Activated naive CD4-positive, alpha-beta T cell treated with anti-CD3 and anti-CD28 coated beads for 36 hours (primary cell): ENCODE data around the gene SP140L. TPM values are rescaled to one million over a fixed set of nuclear protein-coding genes. Genes with fewer than 3 reads are reported as not detected.
A peak's percentile ranks its signal among the peaks of the same experiment; 100 is the strongest.
"Not testable (repeated sequence)": the region's sequence is repeated elsewhere in the genome, so short reads cannot be mapped to it uniquely, and the experiment has no call there.

Experiments
- CTCF ChIA-PET: fragments of 350-600 bp; sonication (Branson Sonifier 250); formaldehyde crosslinking; loops from one replicate; lab custom pipeline; 2021; ENCODE audit warnings: antibody characterized with exemption; lab: Charles Lee
- DNase-seq: peaks from one replicate; pipeline ENCODE4 v3.0.0-alpha.2; 2020
- H3K27ac Mint-ChIP-seq: one replicate; pipeline ENCODE4 v1.8.0; 2021; ENCODE audit warnings: mild to moderate bottlenecking, mixed read lengths
- H3K27me3 Mint-ChIP-seq: one replicate; pipeline ENCODE4 v1.8.0; 2021; ENCODE audit warnings: low read depth, mixed read lengths
- H3K36me3 Mint-ChIP-seq: one replicate; pipeline ENCODE4 v1.8.0; 2021; ENCODE audit warnings: low read depth, mixed read lengths
- H3K4me1 Mint-ChIP-seq: one replicate; pipeline ENCODE4 v1.8.0; 2021; ENCODE audit warnings: low read depth, mixed read lengths
- H3K4me3 Mint-ChIP-seq: one replicate; pipeline ENCODE4 v1.8.0; 2021; ENCODE audit warnings: mild to moderate bottlenecking, moderate library complexity, mixed read lengths
- H3K9me3 Mint-ChIP-seq: one replicate; pipeline ENCODE4 v1.8.0; 2021; ENCODE audit warnings: mixed read lengths
- intact Hi-C: fragments of 100-400 bp; cut with micrococcal nuclease; formaldehyde crosslinking; loops from one replicate; pipeline ENCODE4 v1.15.1; 2023
- total RNA-seq, 2 experiments: library from RNA; stranded (reverse); gene quantifications; one replicate each; pipeline ENCODE4 v1.2.3, GENCODE V29; 2021

Gene SP140L
- 10 to 100 TPM; 41.8 to 44.7 TPM for total RNA-seq

- intact Hi-C loops: loop anchor here (1.0 to 5.0 kb wide), 8 partner anchors 7 to 471 kb away; partner anchors contain the start of genes CAB39, FBXO36, SP100 and SP140
- no peaks in the 10 kb centered on the region for H3K27me3 Mint-ChIP-seq
- H3K36me3 Mint-ChIP-seq: peaks cover 23% of the 10 kb centered on the region
- H3K27ac Mint-ChIP-seq: peak within 1 kb of the TSS; percentile 99
- DNase-seq: peak; percentile 88
- no peaks in the 10 kb centered on the region for H3K9me3 Mint-ChIP-seq
- peak within 1 kb of the TSS; percentile 96 for H3K4me3 Mint-ChIP-seq
- H3K4me1 Mint-ChIP-seq: peaks cover 60% of the 10 kb centered on the region
- CTCF ChIA-PET: no interaction called here
Measured at GRCh38 chr2:230326453-230327417, at the start of gene SP140L. TSS of gene SP140L (plus strand) at chr2:230327193. CDS start at chr2:230327270, 77 bp downstream.

- intact Hi-C loops: no loop called here
- H3K36me3 Mint-ChIP-seq: peaks cover 10% of the 10 kb centered on the region
- CTCF ChIA-PET: no interaction called here
- H3K4me1 Mint-ChIP-seq: peaks cover 3% of the 10 kb centered on the region
- H3K9me3 Mint-ChIP-seq: no peaks in the 10 kb centered on the region
- H3K4me3 Mint-ChIP-seq: no peak overlapping the region
- DNase-seq: no peak
- no peak overlapping the region for H3K27ac Mint-ChIP-seq
- no peaks in the 10 kb centered on the region for H3K27me3 Mint-ChIP-seq
Measured at GRCh38 chr2:230282936-230283335, 44.1 kb upstream of the SP140L start.

DNA sequence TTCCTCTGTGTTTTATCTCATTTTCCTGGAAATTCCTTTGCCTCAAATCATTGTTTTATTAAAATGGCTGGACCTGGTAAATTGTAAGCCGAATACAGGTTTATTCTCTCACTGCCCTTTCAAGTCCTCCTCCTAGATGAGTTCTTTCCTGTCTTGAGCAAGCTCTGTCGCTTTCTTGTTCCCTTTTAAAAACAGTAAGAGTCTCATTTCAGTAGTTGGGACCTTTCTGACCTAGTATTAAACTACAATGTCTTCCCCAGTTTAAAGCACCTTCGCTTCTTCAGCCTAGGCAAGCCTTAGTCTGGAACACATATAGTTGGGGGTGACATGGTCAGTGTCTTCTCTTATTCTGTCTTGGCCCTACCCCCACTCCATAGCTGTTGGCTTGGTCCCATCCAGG is 40.9 kb upstream of the SP140L start:
- DNase-seq: no peak
- intact Hi-C loops: no loop called here
- H3K9me3 Mint-ChIP-seq: peaks cover 2% of the 10 kb centered on the region
- H3K27me3 Mint-ChIP-seq: no peaks in the 10 kb centered on the region
- H3K27ac Mint-ChIP-seq: no peak overlapping the region
- CTCF ChIA-PET: no interaction called here
- peaks cover 7% of the 10 kb centered on the region for H3K4me1 Mint-ChIP-seq
- H3K4me3 Mint-ChIP-seq: no peak overlapping the region
- H3K36me3 Mint-ChIP-seq: peaks cover 39% of the 10 kb centered on the region

DNA sequence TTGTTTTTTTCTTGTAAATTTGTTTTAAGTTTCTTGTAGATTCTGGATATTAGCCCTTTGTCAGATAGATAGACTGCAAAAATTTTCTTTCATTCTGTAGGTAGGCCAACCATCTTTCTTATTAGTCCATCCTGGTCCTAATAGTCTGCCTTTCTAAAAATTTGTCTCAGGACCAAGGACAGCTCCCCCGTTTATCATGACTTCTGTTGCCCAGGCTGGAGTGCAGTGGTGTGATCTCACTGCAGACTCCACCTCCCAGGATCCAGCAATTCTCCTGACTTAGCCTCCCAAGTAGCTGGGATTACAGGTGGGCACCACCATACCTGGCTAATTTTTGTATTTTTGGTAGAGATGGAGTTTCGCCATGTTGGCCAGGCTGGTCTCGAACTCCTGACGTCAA is 37.7 kb upstream of the SP140L start:
- H3K9me3 Mint-ChIP-seq, H3K27me3 Mint-ChIP-seq, H3K4me3 Mint-ChIP-seq, H3K4me1 Mint-ChIP-seq, H3K27ac Mint-ChIP-seq, intact Hi-C loops: not testable (repeated sequence)
- CTCF ChIA-PET: interaction anchor here (0.5 kb wide), 1 partner anchor 39 kb away, joined by 3 read pairs; no protein-coding TSS in a partner anchor
- peaks cover 60% of the 10 kb centered on the region for H3K36me3 Mint-ChIP-seq
- DNase-seq: peak; percentile 40

DNA sequence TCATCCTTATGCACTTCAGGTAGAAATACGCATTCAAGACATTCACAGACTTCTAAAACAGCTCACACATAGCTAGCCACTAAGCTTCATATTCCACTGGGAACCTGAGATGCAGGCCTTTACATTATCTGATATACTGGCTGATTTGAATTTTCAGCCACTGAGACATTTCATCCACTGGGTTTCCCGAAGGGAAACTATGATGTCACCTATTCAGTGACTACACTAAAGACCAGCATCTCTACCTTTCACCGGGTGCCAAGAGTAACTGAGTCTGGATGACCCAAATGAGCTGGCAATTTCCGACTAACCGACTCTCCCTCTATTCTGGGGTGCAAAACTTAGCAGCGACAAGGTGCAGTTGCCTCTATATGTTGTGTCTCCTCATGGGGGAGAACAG is 31.8 kb upstream of the SP140L start:
- H3K4me3 Mint-ChIP-seq: no peak overlapping the region
- no peaks in the 10 kb centered on the region for H3K27me3 Mint-ChIP-seq
- CTCF ChIA-PET: no interaction called here
- H3K27ac Mint-ChIP-seq: no peak overlapping the region
- H3K36me3 Mint-ChIP-seq: peaks cover 80% of the 10 kb centered on the region
- intact Hi-C loops: no loop called here
- no peaks in the 10 kb centered on the region for H3K9me3 Mint-ChIP-seq
- H3K4me1 Mint-ChIP-seq: no peaks in the 10 kb centered on the region
- DNase-seq: no peak

GRCh38 chr2:230296917-230297316 is 30.1 kb upstream of the SP140L start:
- Mint-ChIP-seq H3K9me3 (peaks cover 6% of the 10 kb centered on the region), H3K4me3 (no peak overlapping the region), H3K27me3 (no peaks in the 10 kb centered on the region), H3K27ac (no peak overlapping the region), H3K36me3 (peaks cover 82% of the 10 kb centered on the region), H3K4me1 (no peaks in the 10 kb centered on the region)
- intact Hi-C loops: no loop called here
- CTCF ChIA-PET: no interaction called here
- DNase-seq: no peak

DNA sequence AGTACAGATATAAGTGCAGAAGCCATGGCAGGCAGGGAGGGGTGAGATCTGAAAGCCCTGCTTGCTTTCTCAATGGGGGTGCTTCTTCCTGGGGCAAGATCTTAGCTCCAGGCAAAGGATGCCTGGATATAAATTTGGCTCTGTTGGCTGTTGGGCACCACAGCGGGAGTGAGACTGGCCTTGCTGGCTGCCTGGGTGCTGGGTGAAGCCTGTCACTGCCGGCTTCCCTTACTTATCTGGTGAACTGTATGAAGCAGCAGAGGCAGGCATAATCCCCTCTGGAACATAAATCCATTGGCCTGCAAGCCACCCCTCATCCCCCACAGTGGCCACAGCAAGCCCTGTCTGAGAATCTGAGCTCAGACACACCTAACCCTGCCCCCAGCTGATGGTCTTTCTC is 27.4 kb upstream of the SP140L start:
- no peak for DNase-seq
- Mint-ChIP-seq H3K9me3 (peaks cover 25% of the 10 kb centered on the region), H3K36me3 (peaks cover 70% of the 10 kb centered on the region), H3K4me3 (no peak overlapping the region), H3K27me3 (no peaks in the 10 kb centered on the region), H3K27ac (no peak overlapping the region), H3K4me1 (no peaks in the 10 kb centered on the region)
- CTCF ChIA-PET: no interaction called here
- intact Hi-C loops: no loop called here

- Mint-ChIP-seq H3K27me3 (no peaks in the 10 kb centered on the region), H3K9me3 (peaks cover 26% of the 10 kb centered on the region), H3K27ac (no peak overlapping the region), H3K4me3 (no peak overlapping the region), H3K36me3 (peaks cover 35% of the 10 kb centered on the region), H3K4me1 (no peaks in the 10 kb centered on the region)
- DNase-seq: no peak
- intact Hi-C loops: no loop called here
- CTCF ChIA-PET: interaction anchor here (1.0 kb wide), 1 partner anchor 13 kb away, joined by 3 read pairs; no protein-coding TSS in a partner anchor
Measured at GRCh38 chr2:230305416-230306275, 21.3 kb upstream of the SP140L start.

DNA sequence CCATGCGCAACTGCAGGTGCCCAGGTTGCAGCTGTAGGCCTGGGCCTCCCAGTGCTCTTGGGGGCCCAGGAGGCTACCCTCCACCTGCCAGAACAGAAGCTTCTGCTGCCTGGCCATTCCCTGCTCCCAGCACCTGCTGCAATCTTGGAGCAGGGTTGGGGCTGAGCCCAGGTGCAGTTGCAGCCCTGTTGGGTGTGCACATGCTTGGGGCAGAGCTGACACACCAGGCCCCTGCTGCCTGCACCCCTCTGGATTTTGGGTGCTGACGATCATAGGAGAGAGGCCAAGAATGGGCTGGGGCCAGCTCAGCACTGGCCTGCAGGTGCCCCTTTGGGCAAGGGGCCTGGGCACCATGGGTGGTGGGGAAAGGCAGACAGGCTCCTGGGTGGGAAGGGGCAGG is 20.5 kb upstream of the SP140L start:
- H3K27me3 Mint-ChIP-seq: no peaks in the 10 kb centered on the region
- peaks cover 26% of the 10 kb centered on the region for H3K9me3 Mint-ChIP-seq
- no peak for DNase-seq
- intact Hi-C loops: no loop called here
- CTCF ChIA-PET: interaction anchor here (1.0 kb wide), 1 partner anchor 13 kb away, joined by 3 read pairs; no protein-coding TSS in a partner anchor
- H3K4me3 Mint-ChIP-seq: no peak overlapping the region
- H3K36me3 Mint-ChIP-seq: peaks cover 29% of the 10 kb centered on the region
- H3K27ac Mint-ChIP-seq: no peak overlapping the region
- H3K4me1 Mint-ChIP-seq: no peaks in the 10 kb centered on the region

DNA sequence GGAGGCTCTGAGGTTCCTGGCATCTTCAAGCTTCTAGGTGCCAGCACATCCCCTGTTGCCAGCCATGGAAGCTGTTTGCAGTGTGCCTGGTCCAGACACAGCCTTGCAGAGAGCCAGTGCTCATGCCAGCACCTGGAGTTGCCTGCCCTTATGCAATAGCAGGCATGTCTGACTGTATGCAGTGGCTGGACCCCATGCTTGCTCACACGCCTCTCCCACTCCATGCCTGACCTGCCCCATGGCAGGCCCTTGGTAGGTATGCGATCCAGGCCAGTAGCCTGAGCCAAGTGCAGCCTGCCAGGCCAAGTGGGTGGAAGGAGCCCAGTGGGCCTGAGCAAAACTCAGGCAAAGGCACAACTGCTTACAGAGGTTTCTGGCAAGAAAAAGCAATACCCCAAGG is 19.5 kb upstream of the SP140L start:
- intact Hi-C loops: no loop called here
- Mint-ChIP-seq H3K27ac (no peak overlapping the region), H3K9me3 (peaks cover 20% of the 10 kb centered on the region), H3K4me3 (no peak overlapping the region), H3K4me1 (no peaks in the 10 kb centered on the region), H3K36me3 (peaks cover 29% of the 10 kb centered on the region), H3K27me3 (no peaks in the 10 kb centered on the region)
- CTCF ChIA-PET: interaction anchor here (0.6 kb wide), 1 partner anchor 253 kb away, joined by 3 read pairs; no protein-coding TSS in a partner anchor
- DNase-seq: no peak

DNA sequence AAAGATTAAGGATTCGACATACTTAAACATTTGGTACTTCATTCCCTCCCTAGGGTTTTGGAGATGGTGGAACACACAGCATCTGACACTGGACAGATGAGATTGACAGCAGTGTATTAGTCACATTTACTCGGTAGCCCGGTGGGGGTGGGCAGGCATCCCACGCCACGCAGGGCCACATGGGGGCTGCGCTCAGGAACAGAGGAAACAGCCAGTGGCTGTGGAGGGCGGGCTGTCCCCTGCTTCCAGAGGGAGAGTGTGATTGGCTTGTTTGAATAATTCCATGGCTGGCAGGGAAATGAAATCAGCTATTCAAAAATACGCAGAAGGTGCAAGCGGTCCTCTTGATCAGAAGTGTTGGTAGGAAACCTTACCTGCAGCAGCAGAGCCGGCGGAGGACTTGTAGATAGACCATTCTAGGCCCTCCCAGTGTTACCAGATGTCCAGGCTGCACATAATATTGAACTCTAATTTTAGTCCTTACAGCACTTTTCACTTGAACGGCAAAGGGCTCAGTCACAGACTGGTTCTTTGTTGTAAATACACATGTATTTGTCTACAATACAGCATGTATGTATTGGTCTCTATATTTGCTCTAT is 18.5 kb upstream of the SP140L start:
- Mint-ChIP-seq H3K9me3 (peaks cover 9% of the 10 kb centered on the region), H3K36me3 (peaks cover 32% of the 10 kb centered on the region), H3K4me1 (no peaks in the 10 kb centered on the region), H3K4me3 (no peak overlapping the region), H3K27me3 (no peaks in the 10 kb centered on the region), H3K27ac (no peak overlapping the region)
- no peak for DNase-seq
- intact Hi-C loops: no loop called here
- CTCF ChIA-PET: no interaction called here

GRCh38 chr2:230310792-230311191 is 16.2 kb upstream of the SP140L start:
- CTCF ChIA-PET, H3K27ac Mint-ChIP-seq, H3K4me1 Mint-ChIP-seq, H3K27me3 Mint-ChIP-seq, H3K4me3 Mint-ChIP-seq, intact Hi-C loops, H3K9me3 Mint-ChIP-seq, DNase-seq: not testable (repeated sequence)
- H3K36me3 Mint-ChIP-seq: peaks cover 30% of the 10 kb centered on the region
